HepG2 (cell line): ENCODE results near the gene SGCE.

Experiments
- ZNF614 ChIP-seq: IDR thresholded peaks from 2 replicates; pipeline ENCODE4 v1.6.1; 2018; ENCODE audit warnings: missing biosample characterization, missing genetic modification reagents, inconsistent platforms, borderline replicate concordance
- TF ChIP-seq, protein P1 (sequence below): sonication (generic); formaldehyde crosslinking; IDR thresholded peaks from 2 replicates; pipeline ENCODE4 v1.5.0; 2020; ENCODE audit warnings: mild to moderate bottlenecking, missing genetic modification reagents, moderate library complexity

DNA sequence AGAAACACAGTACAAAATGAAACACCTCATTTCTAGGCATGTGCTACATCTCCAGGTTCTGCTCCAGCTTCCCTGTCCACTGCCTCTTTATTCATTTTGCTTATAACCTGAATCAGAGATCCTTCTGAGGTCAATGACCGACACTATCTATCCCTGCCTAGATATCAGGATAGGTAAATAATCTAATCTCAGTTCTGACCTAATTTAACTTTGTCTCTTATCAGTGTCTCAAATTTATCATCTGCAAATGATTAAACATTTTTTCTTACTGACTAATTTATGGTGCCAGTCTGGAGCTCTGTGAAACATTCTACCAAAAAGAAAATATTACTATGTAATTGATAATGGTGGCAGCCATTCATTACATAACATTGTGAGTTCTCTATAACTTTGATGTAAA lies 61.1 kb downstream of the SGCE start:
- TF ChIP-seq, protein P1, sequence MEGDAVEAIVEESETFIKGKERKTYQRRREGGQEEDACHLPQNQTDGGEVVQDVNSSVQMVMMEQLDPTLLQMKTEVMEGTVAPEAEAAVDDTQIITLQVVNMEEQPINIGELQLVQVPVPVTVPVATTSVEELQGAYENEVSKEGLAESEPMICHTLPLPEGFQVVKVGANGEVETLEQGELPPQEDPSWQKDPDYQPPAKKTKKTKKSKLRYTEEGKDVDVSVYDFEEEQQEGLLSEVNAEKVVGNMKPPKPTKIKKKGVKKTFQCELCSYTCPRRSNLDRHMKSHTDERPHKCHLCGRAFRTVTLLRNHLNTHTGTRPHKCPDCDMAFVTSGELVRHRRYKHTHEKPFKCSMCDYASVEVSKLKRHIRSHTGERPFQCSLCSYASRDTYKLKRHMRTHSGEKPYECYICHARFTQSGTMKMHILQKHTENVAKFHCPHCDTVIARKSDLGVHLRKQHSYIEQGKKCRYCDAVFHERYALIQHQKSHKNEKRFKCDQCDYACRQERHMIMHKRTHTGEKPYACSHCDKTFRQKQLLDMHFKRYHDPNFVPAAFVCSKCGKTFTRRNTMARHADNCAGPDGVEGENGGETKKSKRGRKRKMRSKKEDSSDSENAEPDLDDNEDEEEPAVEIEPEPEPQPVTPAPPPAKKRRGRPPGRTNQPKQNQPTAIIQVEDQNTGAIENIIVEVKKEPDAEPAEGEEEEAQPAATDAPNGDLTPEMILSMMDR (CRISPR knock-in tag): no peak
- no peak for TF ChIP-seq ZNF614
